HEK293 (cell line): ENCODE measurements around the gene MT1F.

Experiments
- TF ChIP-seq, protein P1 (sequence below): fragments of 450-650 bp; formaldehyde crosslinking; IDR thresholded peaks from 2 replicates; pipeline ENCODE4 v1.5.1; 2016; ENCODE audit warnings: missing biosample characterization, missing genetic modification characterization
- TF ChIP-seq, protein P2 (sequence below): fragments of 450-650 bp; formaldehyde crosslinking; IDR thresholded peaks from 2 replicates; pipeline ENCODE4 v1.5.1; 2017; ENCODE audit warnings: missing biosample characterization, missing genetic modification characterization

- TF ChIP-seq, protein P1, sequence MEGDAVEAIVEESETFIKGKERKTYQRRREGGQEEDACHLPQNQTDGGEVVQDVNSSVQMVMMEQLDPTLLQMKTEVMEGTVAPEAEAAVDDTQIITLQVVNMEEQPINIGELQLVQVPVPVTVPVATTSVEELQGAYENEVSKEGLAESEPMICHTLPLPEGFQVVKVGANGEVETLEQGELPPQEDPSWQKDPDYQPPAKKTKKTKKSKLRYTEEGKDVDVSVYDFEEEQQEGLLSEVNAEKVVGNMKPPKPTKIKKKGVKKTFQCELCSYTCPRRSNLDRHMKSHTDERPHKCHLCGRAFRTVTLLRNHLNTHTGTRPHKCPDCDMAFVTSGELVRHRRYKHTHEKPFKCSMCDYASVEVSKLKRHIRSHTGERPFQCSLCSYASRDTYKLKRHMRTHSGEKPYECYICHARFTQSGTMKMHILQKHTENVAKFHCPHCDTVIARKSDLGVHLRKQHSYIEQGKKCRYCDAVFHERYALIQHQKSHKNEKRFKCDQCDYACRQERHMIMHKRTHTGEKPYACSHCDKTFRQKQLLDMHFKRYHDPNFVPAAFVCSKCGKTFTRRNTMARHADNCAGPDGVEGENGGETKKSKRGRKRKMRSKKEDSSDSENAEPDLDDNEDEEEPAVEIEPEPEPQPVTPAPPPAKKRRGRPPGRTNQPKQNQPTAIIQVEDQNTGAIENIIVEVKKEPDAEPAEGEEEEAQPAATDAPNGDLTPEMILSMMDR (tag by site-specific recombination): no peak
- TF ChIP-seq, protein P2, sequence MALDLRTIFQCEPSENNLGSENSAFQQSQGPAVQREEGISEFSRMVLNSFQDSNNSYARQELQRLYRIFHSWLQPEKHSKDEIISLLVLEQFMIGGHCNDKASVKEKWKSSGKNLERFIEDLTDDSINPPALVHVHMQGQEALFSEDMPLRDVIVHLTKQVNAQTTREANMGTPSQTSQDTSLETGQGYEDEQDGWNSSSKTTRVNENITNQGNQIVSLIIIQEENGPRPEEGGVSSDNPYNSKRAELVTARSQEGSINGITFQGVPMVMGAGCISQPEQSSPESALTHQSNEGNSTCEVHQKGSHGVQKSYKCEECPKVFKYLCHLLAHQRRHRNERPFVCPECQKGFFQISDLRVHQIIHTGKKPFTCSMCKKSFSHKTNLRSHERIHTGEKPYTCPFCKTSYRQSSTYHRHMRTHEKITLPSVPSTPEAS (tag by site-specific recombination): no peak
Observed at GRCh38 chr16:56647641-56648431, 9.9 kb upstream of the MT1F start.
